Mesodermal cell (in vitro differentiated cells): ENCODE results near the gene BNIP3.
A peak's percentile ranks its signal among the peaks of the same experiment; 100 is the strongest.

Source experiments
- H3K27ac ChIP-seq: 2 replicates; pipeline ENCODE4 v1.7.0; 2013; ENCODE audit warnings: mild to moderate bottlenecking, low read depth, low read length, moderate library complexity; ENCODE audit not compliant: severe bottlenecking
- H3K36me3 ChIP-seq: 2 replicates; pipeline ENCODE4 v1.7.1; 2013; ENCODE audit warnings: mild to moderate bottlenecking, low read length, moderate library complexity; ENCODE audit not compliant: control insufficient read depth, insufficient read depth
- H3K4me1 ChIP-seq: one replicate; pipeline ENCODE4 v1.7.1; 2013; ENCODE audit warnings: mild to moderate bottlenecking, low read length; ENCODE audit not compliant: insufficient read depth, control insufficient read depth, poor library complexity, severe bottlenecking
- H3K4me3 ChIP-seq: 2 replicates; pipeline ENCODE4 v1.7.0; 2013; ENCODE audit warnings: low read length, control low read depth, mild to moderate bottlenecking; ENCODE audit not compliant: insufficient read depth, poor library complexity, severe bottlenecking; ENCODE audit errors: extremely low read depth
- H3K9me3 ChIP-seq: 2 replicates; pipeline ENCODE4 v1.7.1; 2013; ENCODE audit warnings: mild to moderate bottlenecking, low read length, moderate library complexity; ENCODE audit not compliant: control insufficient read depth
- WGBS, 2 experiments: methylation state at CpG; one replicate each; pipeline ENCODE4 v1.1.5; 2013; ENCODE audit warnings: missing lambda C conversion rate in 2 of 2; ENCODE audit not compliant: insufficient coverage in 2 of 2; 5-methylcytosine and 5-hydroxymethylcytosine counted together

Gene BNIP3

GRCh38 chr10:131949041-131949862 is 32.5 kb downstream of the BNIP3 start:
- Histone ChIP-seq H3K27ac (no peak overlapping the region), H3K9me3 (no peaks in the 10 kb centered on the region), H3K4me3 (no peak overlapping the region), H3K4me1 (peaks cover 38% of the 10 kb centered on the region), H3K36me3 (peaks cover 83% of the 10 kb centered on the region)
- WGBS, 2 experiments, result 97 to 98% methylated on average over 15 of the region's 23 CpGs

GRCh38 chr10:131948501-131948900 is 33.2 kb downstream of the BNIP3 start:
- WGBS, 2 experiments, result 93% methylated on average over 6 of the region's 6 CpGs
- Histone ChIP-seq H3K27ac (no peak overlapping the region), H3K9me3 (no peaks in the 10 kb centered on the region), H3K4me1 (peaks cover 38% of the 10 kb centered on the region), H3K36me3 (peaks cover 83% of the 10 kb centered on the region), H3K4me3 (no peak overlapping the region)

- H3K36me3 ChIP-seq, result peaks cover 83% of the 10 kb centered on the region
- H3K4me1 ChIP-seq, result peaks cover 38% of the 10 kb centered on the region
- H3K9me3 ChIP-seq, result no peaks in the 10 kb centered on the region
- no peak overlapping the region for H3K4me3 ChIP-seq
- peak overlapping the region; percentile 89 for H3K27ac ChIP-seq
- 87 to 90% methylated on average over 11 to 16 of the region's 18 CpGs for WGBS, 2 experiments
These were observed 33.9 kb downstream of the BNIP3 start for GRCh38 chr10:131947631-131948347.

GRCh38 chr10:131946880-131947279 is 34.8 kb downstream of the BNIP3 start:
- H3K9me3 ChIP-seq, result no peaks in the 10 kb centered on the region
- peaks cover 38% of the 10 kb centered on the region for H3K4me1 ChIP-seq
- H3K27ac ChIP-seq, result peak overlapping the region; percentile 89
- H3K4me3 ChIP-seq, result no peak overlapping the region
- peaks cover 91% of the 10 kb centered on the region for H3K36me3 ChIP-seq
- 96 to 99% methylated on average over 12 to 13 of the region's 14 CpGs for WGBS, 2 experiments

- H3K9me3 ChIP-seq, result no peaks in the 10 kb centered on the region
- peaks cover 38% of the 10 kb centered on the region for H3K4me1 ChIP-seq
- H3K36me3 ChIP-seq, result peaks cover 94% of the 10 kb centered on the region
- no peak overlapping the region for H3K27ac ChIP-seq
- no peak overlapping the region for H3K4me3 ChIP-seq
- WGBS, 2 experiments, result 95 to 97% methylated on average over 11 of the region's 14 CpGs
These were observed 35.4 kb downstream of the BNIP3 start for GRCh38 chr10:131946321-131946751.

GRCh38 chr10:131944976-131945695 is 36.6 kb downstream of the BNIP3 start:
- peaks cover 35% of the 10 kb centered on the region for H3K4me1 ChIP-seq
- 92 to 97% methylated on average over 26 to 28 of the region's 28 CpGs for WGBS, 2 experiments
- no peaks in the 10 kb centered on the region for H3K9me3 ChIP-seq
- H3K4me3 ChIP-seq, result no peak overlapping the region
- H3K27ac ChIP-seq, result no peak overlapping the region
- H3K36me3 ChIP-seq, result peaks cover 94% of the 10 kb centered on the region

GRCh38 chr10:131944412-131944811 is 37.3 kb downstream of the BNIP3 start:
- Histone ChIP-seq H3K9me3 (no peaks in the 10 kb centered on the region), H3K36me3 (peaks cover 96% of the 10 kb centered on the region), H3K4me3 (no peak overlapping the region), H3K4me1 (peaks cover 34% of the 10 kb centered on the region), H3K27ac (no peak overlapping the region)
- 92 to 100% methylated on average over 3 to 4 of the region's 4 CpGs for WGBS, 2 experiments

GRCh38 chr10:131943021-131943814 is 38.5 kb downstream of the BNIP3 start:
- H3K4me3 ChIP-seq, result no peak overlapping the region
- H3K27ac ChIP-seq, result no peak overlapping the region
- H3K36me3 ChIP-seq, result peaks cover 92% of the 10 kb centered on the region
- no peaks in the 10 kb centered on the region for H3K9me3 ChIP-seq
- 73 to 91% methylated on average over 6 to 7 of the region's 11 CpGs for WGBS, 2 experiments
- H3K4me1 ChIP-seq, result peaks cover 22% of the 10 kb centered on the region

- Histone ChIP-seq H3K9me3 (no peaks in the 10 kb centered on the region), H3K4me1 (peaks cover 15% of the 10 kb centered on the region), H3K36me3 (peaks cover 93% of the 10 kb centered on the region), H3K4me3 (no peak overlapping the region), H3K27ac (no peak overlapping the region)
- WGBS, 2 experiments, result 100% methylated on average over 1 of the region's 1 CpG; no CpG with 5 or more reads in 1 of the 2 experiments
These were observed 39.3 kb downstream of the BNIP3 start for GRCh38 chr10:131942455-131942854.

- WGBS, 2 experiments, result 95 to 96% methylated on average over 9 to 10 of the region's 10 CpGs
- H3K36me3 ChIP-seq, result peaks cover 84% of the 10 kb centered on the region
These were observed 43.0 kb downstream of the BNIP3 start for GRCh38 chr10:131938681-131939080.

More at GRCh38 chr10:131938681-131939080, 43.0 kb downstream of the BNIP3 start:
- Histone ChIP-seq H3K4me3 (no peak overlapping the region), H3K4me1 (peaks cover 13% of the 10 kb centered on the region), H3K9me3 (no peaks in the 10 kb centered on the region), H3K27ac (no peak overlapping the region)
